DND-41 (cell line): Measurements from ENCODE around the gene LRP3.

Experiments used
- CTCF ChIP-seq: IDR thresholded peaks from 2 replicates; pipeline ENCODE4 v1.5.1; 2012; ENCODE audit warnings: borderline replicate concordance, low read length, moderate library complexity, mild to moderate bottlenecking; ENCODE audit not compliant: poor library complexity, severe bottlenecking; ENCODE audit errors: extremely low read depth
- EZH2 ChIP-seq: IDR thresholded peaks from 3 replicates; pipeline ENCODE4 v1.6.1; 2012; ENCODE audit warnings: borderline replicate concordance, low read depth, mild to moderate bottlenecking, moderate library complexity, low read length, inconsistent platforms; ENCODE audit not compliant: severe bottlenecking

- TF ChIP-seq CTCF: no peak
- no peak for TF ChIP-seq EZH2
These were observed 2.6 kb upstream of the LRP3 start for GRCh38 chr19:33191501-33191900.
